K562 treated with DMSO at 1 percent for 4 hours (cell line): ENCODE measurements around the gene TM4SF18. TPM values are rescaled to one million over a fixed set of nuclear protein-coding genes. Genes with fewer than 3 reads are reported as not detected.

ENCODE experiments used
- total RNA-seq: library from RNA; unstranded; fragments of 300-600 nt; gene quantifications from 2 replicates; pipeline ENCODE4 v1.2.3, GENCODE V29; 2022; ENCODE audit not compliant: insufficient read depth

Gene TM4SF18
- total RNA-seq: not detected in 2 replicates

GRCh38 chr3:149333176-149333859 lies at the start of gene TM4SF18:
Gene TM4SF18, minus strand, starts transcription at chr3:149333636. Its CDS starts 254 bp downstream, at chr3:149333382.

GRCh38 chr3:149377408-149378364 lies 44.2 kb upstream of the TM4SF18 start, which contains the start of gene TM4SF1:
Gene TM4SF1, minus strand, starts transcription at chr3:149377649. Its CDS starts 102 bp downstream, at chr3:149377547.

Other genes starting within 250 kb of the TM4SF18 start
- gene HLTF, start 247.1 kb downstream of the TM4SF18 start, total RNA-seq: 32.4 and 44.0 TPM in 2 replicates
- 6.1 and 11.3 TPM in 2 replicates for gene HPS3, start 204.0 kb downstream of the TM4SF18 start, total RNA-seq
- not detected in 2 replicates for gene CP, start 111.8 kb downstream of the TM4SF18 start, total RNA-seq
- gene TM4SF1, start 44.0 kb upstream of the TM4SF18 start, total RNA-seq: not detected in 2 replicates
- gene TM4SF4, start 141.1 kb upstream of the TM4SF18 start, total RNA-seq: not detected in 2 replicates